T-helper 17 cell (primary cell): Measurements from ENCODE around the gene VWA5B2. TPM values are rescaled to one million over a fixed set of nuclear protein-coding genes. Genes with fewer than 3 reads are reported as not detected.

Experiments
- ATAC-seq: fragments of 150-1000 bp; cut with Tn5 transposase; 2 replicates; pipeline ENCODE4 v1.10.0; 2021; ENCODE audit warnings: mild to moderate bottlenecking, moderate library complexity
- DNase-seq, 3 donors: peaks; one replicate each; pipeline versions ENCODE4 v3.0.0 to v3.0.0-alpha.2; 2020 to 2021
- H3K9me3 ChIP-seq: one replicate; pipeline ENCODE4 v1.7.0; 2013; ENCODE audit warnings: low read length, mild to moderate bottlenecking; ENCODE audit not compliant: control insufficient read depth, poor library complexity, severe bottlenecking
- H3K27ac Mint-ChIP-seq: one replicate; pipeline ENCODE4 v1.8.0; 2022; ENCODE audit warnings: mild to moderate bottlenecking, moderate library complexity, mixed read lengths
- H3K27me3 Mint-ChIP-seq: one replicate; pipeline ENCODE4 v1.8.0; 2022; ENCODE audit warnings: mixed read lengths
- H3K36me3 Mint-ChIP-seq: one replicate; pipeline ENCODE4 v1.8.0; 2022; ENCODE audit warnings: low read depth, mixed read lengths
- H3K4me1 Mint-ChIP-seq: one replicate; pipeline ENCODE4 v1.8.0; 2022; ENCODE audit warnings: mild to moderate bottlenecking, mixed read lengths
- H3K4me3 Mint-ChIP-seq: one replicate; pipeline ENCODE4 v1.8.0; 2022; ENCODE audit warnings: mild to moderate bottlenecking, moderate library complexity, mixed read lengths
- total RNA-seq, 4 donors: library from RNA in 2 of 4; stranded (reverse) in 2 of 4; gene quantifications; one replicate each; pipeline ENCODE4 v1.2.3 and lab custom pipeline; 2022 to 2026

VWA5B2 gene
- total RNA-seq, 2 donors from 2014 or later, result not detected

GRCh38 chr3:184239708-184240107 lies 10.3 kb downstream of the VWA5B2 start:
- Mint-ChIP-seq H3K27ac (no peak overlapping the region), H3K4me3 (no peak overlapping the region), H3K27me3 (peaks cover 4% of the 10 kb centered on the region), H3K36me3 (peaks cover 2% of the 10 kb centered on the region), H3K4me1 (peaks cover 3% of the 10 kb centered on the region)
- no peaks in the 10 kb centered on the region for H3K9me3 ChIP-seq
- ATAC-seq (no peak), DNase-seq (no peak)

- ATAC-seq, result no peak
- peaks cover 1% of the 10 kb centered on the region for H3K27me3 Mint-ChIP-seq
- no peaks in the 10 kb centered on the region for H3K9me3 ChIP-seq
- DNase-seq, result no peak
- no peak overlapping the region for H3K4me3 Mint-ChIP-seq
- peaks cover 8% of the 10 kb centered on the region for H3K36me3 Mint-ChIP-seq
- no peak overlapping the region for H3K27ac Mint-ChIP-seq
- H3K4me1 Mint-ChIP-seq, result peaks cover 7% of the 10 kb centered on the region
Observed at GRCh38 chr3:184240384-184241140, 11.2 kb downstream of the VWA5B2 start.

GRCh38 chr3:184241141-184241446 lies 11.7 kb downstream of the VWA5B2 start:
- no peak for DNase-seq
- Mint-ChIP-seq H3K36me3 (peaks cover 11% of the 10 kb centered on the region), H3K4me3 (no peak overlapping the region), H3K27me3 (no peaks in the 10 kb centered on the region), H3K4me1 (peaks cover 12% of the 10 kb centered on the region), H3K27ac (no peak overlapping the region)
- no peak for ATAC-seq
- H3K9me3 ChIP-seq, result no peaks in the 10 kb centered on the region

- H3K4me1 Mint-ChIP-seq, result peaks cover 14% of the 10 kb centered on the region
- no peaks in the 10 kb centered on the region for H3K9me3 ChIP-seq
- H3K36me3 Mint-ChIP-seq, result peaks cover 12% of the 10 kb centered on the region
- no peak overlapping the region for H3K4me3 Mint-ChIP-seq
- ATAC-seq (peak; percentile 39), DNase-seq (no peak)
- no peak overlapping the region for H3K27ac Mint-ChIP-seq
- H3K27me3 Mint-ChIP-seq, result no peaks in the 10 kb centered on the region
Observed at GRCh38 chr3:184241447-184242296, 12.3 kb downstream of the VWA5B2 start.

- Mint-ChIP-seq H3K4me1 (peaks cover 14% of the 10 kb centered on the region), H3K4me3 (no peak overlapping the region), H3K36me3 (peaks cover 12% of the 10 kb centered on the region), H3K27me3 (no peaks in the 10 kb centered on the region), H3K27ac (no peak overlapping the region)
- DNase-seq, result no peak
- no peak for ATAC-seq
- H3K9me3 ChIP-seq, result no peaks in the 10 kb centered on the region
Observed at GRCh38 chr3:184242297-184242685, 12.9 kb downstream of the VWA5B2 start.

GRCh38 chr3:184248454-184249411 lies 19.3 kb downstream of the VWA5B2 start, which contains the start of gene ALG3:
ALG3 (minus strand) TSS chr3:184248962; CDS start chr3:184248940, 22 bp downstream.
- Mint-ChIP-seq H3K27me3 (no peaks in the 10 kb centered on the region), H3K4me1 (peaks cover 24% of the 10 kb centered on the region), H3K36me3 (peaks cover 10% of the 10 kb centered on the region), H3K4me3 (peak within 1 kb of the TSS; percentile 98), H3K27ac (peak within 1 kb of the TSS; percentile 99)
- DNase-seq (peak; percentile 76 to 83 (median 76)), ATAC-seq (peak; percentile 57)
- H3K9me3 ChIP-seq, result no peaks in the 10 kb centered on the region

GRCh38 chr3:184249412-184250166 lies 20.2 kb downstream of the VWA5B2 start, which contains the start of gene EEF1AKMT4:
EEF1AKMT4 (plus strand) TSS chr3:184249672; CDS start chr3:184249695, 23 bp downstream.
- Mint-ChIP-seq H3K4me1 (peaks cover 24% of the 10 kb centered on the region), H3K36me3 (peaks cover 10% of the 10 kb centered on the region), H3K27ac (peak within 1 kb of the TSS; percentile 99), H3K4me3 (peak within 1 kb of the TSS; percentile 98), H3K27me3 (no peaks in the 10 kb centered on the region)
- no peaks in the 10 kb centered on the region for H3K9me3 ChIP-seq
- peak; percentile 92 to 96 (median 92) for DNase-seq
- peak; percentile 89 for ATAC-seq

- no peaks in the 10 kb centered on the region for H3K9me3 ChIP-seq
- peaks cover 4% of the 10 kb centered on the region for H3K36me3 Mint-ChIP-seq
- H3K4me1 Mint-ChIP-seq, result peaks cover 19% of the 10 kb centered on the region
- peak overlapping the region; percentile 99 for H3K27ac Mint-ChIP-seq
- peak overlapping the region; percentile 98 for H3K4me3 Mint-ChIP-seq
- DNase-seq, result peak; percentile 64 to 87 (median 76)
- ATAC-seq, result peak; percentile 68
- H3K27me3 Mint-ChIP-seq, result no peaks in the 10 kb centered on the region
Observed at GRCh38 chr3:184250167-184250828, 20.9 kb downstream of the VWA5B2 start.

GRCh38 chr3:184255291-184256039 lies 26.1 kb downstream of the VWA5B2 start:
- no peaks in the 10 kb centered on the region for H3K9me3 ChIP-seq
- Mint-ChIP-seq H3K36me3 (peaks cover 2% of the 10 kb centered on the region), H3K4me1 (peaks cover 9% of the 10 kb centered on the region), H3K4me3 (no peak overlapping the region), H3K27ac (no peak overlapping the region), H3K27me3 (no peaks in the 10 kb centered on the region)
- DNase-seq, result no peak
- ATAC-seq, result no peak

- H3K9me3 ChIP-seq, result no peaks in the 10 kb centered on the region
- DNase-seq (no peak), ATAC-seq (no peak)
- Mint-ChIP-seq H3K27me3 (no peaks in the 10 kb centered on the region), H3K27ac (peak overlapping the region; percentile 3), H3K36me3 (peaks cover 5% of the 10 kb centered on the region), H3K4me1 (peaks cover 18% of the 10 kb centered on the region), H3K4me3 (no peak overlapping the region)
Observed at GRCh38 chr3:184257083-184257915, 27.9 kb downstream of the VWA5B2 start.

- H3K27me3 Mint-ChIP-seq, result no peaks in the 10 kb centered on the region
- H3K36me3 Mint-ChIP-seq, result peaks cover 5% of the 10 kb centered on the region
- H3K27ac Mint-ChIP-seq, result peak overlapping the region; percentile 45
- DNase-seq (no peak), ATAC-seq (no peak)
- no peaks in the 10 kb centered on the region for H3K9me3 ChIP-seq
- no peak overlapping the region for H3K4me3 Mint-ChIP-seq
- peaks cover 22% of the 10 kb centered on the region for H3K4me1 Mint-ChIP-seq
Observed at GRCh38 chr3:184258926-184259325, 29.5 kb downstream of the VWA5B2 start.
